HepG2 (cell line): ENCODE measurements around the gene WDFY1. TPM values are rescaled to one million over a fixed set of nuclear protein-coding genes. Genes with fewer than 3 reads are reported as not detected.
A peak's percentile ranks its signal among the peaks of the same experiment; 100 is the strongest.

Experiments used
- KDM3A ChIP-seq: IDR thresholded peaks from 2 replicates; pipeline ENCODE4 v1.6.1; 2018; ENCODE audit warnings: low read depth, missing compliant biosample characterization
- NCOA1 ChIP-seq: sonication (generic); formaldehyde crosslinking; IDR thresholded peaks from 2 replicates; pipeline ENCODE4 v1.9.0; 2021; ENCODE audit warnings: missing genetic modification reagents
- SYNCRIP ChIP-seq: fragments of 200-400 bp; formaldehyde crosslinking; IDR thresholded peaks from 2 replicates; pipeline ENCODE4 v1.6.1; 2018; ENCODE audit warnings: mild to moderate bottlenecking, low read depth, low read length; ENCODE audit not compliant: insufficient read depth
- TBX3 ChIP-seq: fragments of 450-650 bp; IDR thresholded peaks from 2 replicates; pipeline ENCODE4 v1.6.1; 2017; ENCODE audit warnings: antibody characterized with exemption, mild to moderate bottlenecking, inconsistent platforms, borderline replicate concordance
- ZBTB20 ChIP-seq: sonication (generic); formaldehyde crosslinking; IDR thresholded peaks from 2 replicates; pipeline ENCODE4 v1.8.1; 2023; ENCODE audit warnings: missing genetic modification reagents, low read depth, mild to moderate bottlenecking, borderline replicate concordance
- ZMAT3 ChIP-seq: sonication (generic); formaldehyde crosslinking; conservative IDR thresholded peaks from 2 replicates; pipeline ENCODE4 v1.7.0; 2021; ENCODE audit warnings: missing genetic modification reagents
- ZNF124 ChIP-seq: sonication (generic); formaldehyde crosslinking; IDR thresholded peaks from 2 replicates; pipeline ENCODE4 v1.4.0; 2020; ENCODE audit warnings: missing genetic modification reagents
- ZNF225 ChIP-seq: sonication (generic); formaldehyde crosslinking; IDR thresholded peaks from 2 replicates; pipeline ENCODE4 v1.4.0; 2020; ENCODE audit warnings: mild to moderate bottlenecking, missing genetic modification reagents
- ZNF34 ChIP-seq: sonication (generic); formaldehyde crosslinking; IDR thresholded peaks from 2 replicates; pipeline ENCODE4 v1.4.0; 2020; ENCODE audit warnings: mild to moderate bottlenecking, missing genetic modification reagents, borderline replicate concordance
- ZNF562 ChIP-seq: sonication (generic); formaldehyde crosslinking; IDR thresholded peaks from 2 replicates; pipeline ENCODE4 v1.8.0; 2022; ENCODE audit warnings: missing genetic modification reagents, borderline replicate concordance
- ZNF615 ChIP-seq: sonication (generic); formaldehyde crosslinking; IDR thresholded peaks from 2 replicates; pipeline ENCODE4 v1.5.0; 2020; ENCODE audit warnings: mild to moderate bottlenecking, missing genetic modification reagents, borderline replicate concordance
- ZNF749 ChIP-seq: sonication (generic); formaldehyde crosslinking; IDR thresholded peaks from 2 replicates; pipeline ENCODE4 v1.8.0; 2022; ENCODE audit warnings: mild to moderate bottlenecking, missing genetic modification reagents, moderate library complexity, borderline replicate concordance
- ZNF879 ChIP-seq: sonication (generic); formaldehyde crosslinking; IDR thresholded peaks from 2 replicates; pipeline ENCODE4 v1.8.1; 2023; ENCODE audit warnings: missing genetic modification reagents
- ZSCAN21 ChIP-seq: sonication (generic); formaldehyde crosslinking; IDR thresholded peaks from 2 replicates; pipeline ENCODE4 v1.8.0; 2022; ENCODE audit warnings: mild to moderate bottlenecking, missing genetic modification reagents, moderate library complexity, borderline replicate concordance
- polyA plus RNA-seq, 8 experiments: library from polyadenylated mRNA; depleted of rRNA in 3 of 8; stranded (reverse) in 7 of 8; unstranded in 1 of 8; fragments of >200 nt; fragmentation: Illumina TruSeq in 4 of 8; extraction: Trizol in 4 of 8; gene quantifications; 2 replicates each; pipeline versions ENCODE4 v1.2.1 to v1.2.3, GENCODE V29; 2011 to 2016; ENCODE audit warnings: low read depth in 4 of 8, missing spikeins in 1 of 8, mixed read lengths in 1 of 8; ENCODE audit not compliant: insufficient read depth in 1 of 8
- total RNA-seq, 5 experiments: library from RNA; depleted of rRNA; stranded (reverse); fragments of >200 nt; fragmentation: Illumina TruSeq; extraction: Trizol; gene quantifications; 2 replicates each; pipeline ENCODE4 v1.2.3, GENCODE V29; 2016; ENCODE audit warnings: low read depth in 1 of 5
- TF ChIP-seq, protein P1 (sequence below): sonication (generic); formaldehyde crosslinking; IDR thresholded peaks from 2 replicates; pipeline ENCODE4 v1.8.0; 2022; ENCODE audit warnings: missing genetic modification reagents, mild to moderate bottlenecking, inconsistent platforms, borderline replicate concordance
- TF ChIP-seq, protein P2 (sequence below): sonication (generic); formaldehyde crosslinking; IDR thresholded peaks from 2 replicates; pipeline ENCODE4 v1.4.0; 2020; ENCODE audit warnings: missing genetic modification reagents

WDFY1 gene
- total and polyA plus RNA-seq, 2 of the 13 experiments (the other 11 are each of a cell fraction or from before 2014, with no cell fraction given) = 77.0 to 78.4 TPM

DNA sequence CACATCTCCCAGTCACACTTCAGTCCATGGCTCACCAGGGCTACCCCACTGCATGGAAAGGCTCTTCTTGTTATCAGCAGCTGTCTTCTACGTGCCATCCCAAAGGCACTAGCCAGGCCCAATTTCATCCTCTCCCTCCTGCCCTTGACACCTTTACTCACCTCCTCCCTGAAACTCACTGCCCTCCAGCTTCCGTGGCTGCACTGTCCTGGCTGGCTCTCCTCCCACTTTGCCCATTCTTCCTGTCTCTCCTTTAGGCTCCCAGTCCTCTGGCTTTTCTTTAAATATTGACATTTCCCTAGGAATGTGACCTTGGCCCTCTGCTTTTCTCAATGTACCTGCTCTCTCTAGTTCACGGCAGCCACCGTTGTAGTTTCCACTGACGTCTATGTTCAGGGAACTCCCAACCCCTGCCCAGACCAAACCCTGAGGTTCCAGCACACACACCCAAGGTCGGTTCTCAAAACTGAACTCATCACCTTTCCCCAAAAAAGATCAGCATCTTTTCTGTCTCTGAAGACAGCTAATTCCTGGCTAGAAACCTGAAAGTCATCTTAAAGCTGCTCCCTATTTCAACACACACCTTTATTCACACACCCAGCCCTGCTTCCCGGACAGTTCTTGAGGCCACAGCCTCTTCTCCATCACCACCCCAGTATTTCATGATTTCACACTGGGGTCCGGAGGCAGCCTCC is 36.7 kb downstream of the WDFY1 start (continued):
- peak; percentile 78; the same call in 1 of the 2 replicates for TF ChIP-seq TBX3
- TF ChIP-seq ZNF34 (CRISPR knock-in tag) = no peak
- 0 out of 2 replicates have a peak, but pooled peaks have one; percentile 45 for TF ChIP-seq ZSCAN21 (CRISPR knock-in tag)
- peak; percentile 80; the same call in 1 of the 2 replicates for TF ChIP-seq NCOA1 (CRISPR knock-in tag)
- TF ChIP-seq, protein P1, sequence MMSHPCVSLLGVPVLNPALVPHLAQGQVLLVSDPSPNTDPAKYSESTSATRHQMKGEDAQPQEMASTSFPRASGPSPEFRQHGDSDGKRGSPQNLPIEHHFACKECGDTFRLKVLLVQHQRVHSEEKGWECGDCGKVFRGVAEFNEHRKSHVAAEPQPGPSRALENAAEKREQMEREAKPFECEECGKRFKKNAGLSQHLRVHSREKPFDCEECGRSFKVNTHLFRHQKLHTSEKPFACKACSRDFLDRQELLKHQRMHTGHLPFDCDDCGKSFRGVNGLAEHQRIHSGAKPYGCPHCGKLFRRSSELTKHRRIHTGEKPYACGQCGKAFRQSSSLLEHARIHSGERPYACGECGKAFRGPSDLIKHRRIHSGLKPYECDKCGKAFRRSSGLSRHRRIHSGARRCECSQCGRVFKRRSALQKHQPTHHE (CRISPR knock-in tag) = peak; percentile 80; the same call in 1 of the 2 replicates
- TF ChIP-seq ZBTB20 (CRISPR knock-in tag) = peak; percentile 95; the same call in 1 of the 2 replicates
- TF ChIP-seq ZMAT3 = 0 out of 2 replicates have a peak, but pooled peaks have one; percentile 35
- no peak for TF ChIP-seq ZNF225
- TF ChIP-seq SYNCRIP = no peak
- no peak for TF ChIP-seq ZNF879 (CRISPR knock-in tag)
- peak; percentile 67; the same call in 1 of the 2 replicates for TF ChIP-seq ZNF749 (CRISPR knock-in tag)
- peak; percentile 86 for TF ChIP-seq KDM3A
- TF ChIP-seq ZNF562 (CRISPR knock-in tag) = no peak
- TF ChIP-seq, protein P2, sequence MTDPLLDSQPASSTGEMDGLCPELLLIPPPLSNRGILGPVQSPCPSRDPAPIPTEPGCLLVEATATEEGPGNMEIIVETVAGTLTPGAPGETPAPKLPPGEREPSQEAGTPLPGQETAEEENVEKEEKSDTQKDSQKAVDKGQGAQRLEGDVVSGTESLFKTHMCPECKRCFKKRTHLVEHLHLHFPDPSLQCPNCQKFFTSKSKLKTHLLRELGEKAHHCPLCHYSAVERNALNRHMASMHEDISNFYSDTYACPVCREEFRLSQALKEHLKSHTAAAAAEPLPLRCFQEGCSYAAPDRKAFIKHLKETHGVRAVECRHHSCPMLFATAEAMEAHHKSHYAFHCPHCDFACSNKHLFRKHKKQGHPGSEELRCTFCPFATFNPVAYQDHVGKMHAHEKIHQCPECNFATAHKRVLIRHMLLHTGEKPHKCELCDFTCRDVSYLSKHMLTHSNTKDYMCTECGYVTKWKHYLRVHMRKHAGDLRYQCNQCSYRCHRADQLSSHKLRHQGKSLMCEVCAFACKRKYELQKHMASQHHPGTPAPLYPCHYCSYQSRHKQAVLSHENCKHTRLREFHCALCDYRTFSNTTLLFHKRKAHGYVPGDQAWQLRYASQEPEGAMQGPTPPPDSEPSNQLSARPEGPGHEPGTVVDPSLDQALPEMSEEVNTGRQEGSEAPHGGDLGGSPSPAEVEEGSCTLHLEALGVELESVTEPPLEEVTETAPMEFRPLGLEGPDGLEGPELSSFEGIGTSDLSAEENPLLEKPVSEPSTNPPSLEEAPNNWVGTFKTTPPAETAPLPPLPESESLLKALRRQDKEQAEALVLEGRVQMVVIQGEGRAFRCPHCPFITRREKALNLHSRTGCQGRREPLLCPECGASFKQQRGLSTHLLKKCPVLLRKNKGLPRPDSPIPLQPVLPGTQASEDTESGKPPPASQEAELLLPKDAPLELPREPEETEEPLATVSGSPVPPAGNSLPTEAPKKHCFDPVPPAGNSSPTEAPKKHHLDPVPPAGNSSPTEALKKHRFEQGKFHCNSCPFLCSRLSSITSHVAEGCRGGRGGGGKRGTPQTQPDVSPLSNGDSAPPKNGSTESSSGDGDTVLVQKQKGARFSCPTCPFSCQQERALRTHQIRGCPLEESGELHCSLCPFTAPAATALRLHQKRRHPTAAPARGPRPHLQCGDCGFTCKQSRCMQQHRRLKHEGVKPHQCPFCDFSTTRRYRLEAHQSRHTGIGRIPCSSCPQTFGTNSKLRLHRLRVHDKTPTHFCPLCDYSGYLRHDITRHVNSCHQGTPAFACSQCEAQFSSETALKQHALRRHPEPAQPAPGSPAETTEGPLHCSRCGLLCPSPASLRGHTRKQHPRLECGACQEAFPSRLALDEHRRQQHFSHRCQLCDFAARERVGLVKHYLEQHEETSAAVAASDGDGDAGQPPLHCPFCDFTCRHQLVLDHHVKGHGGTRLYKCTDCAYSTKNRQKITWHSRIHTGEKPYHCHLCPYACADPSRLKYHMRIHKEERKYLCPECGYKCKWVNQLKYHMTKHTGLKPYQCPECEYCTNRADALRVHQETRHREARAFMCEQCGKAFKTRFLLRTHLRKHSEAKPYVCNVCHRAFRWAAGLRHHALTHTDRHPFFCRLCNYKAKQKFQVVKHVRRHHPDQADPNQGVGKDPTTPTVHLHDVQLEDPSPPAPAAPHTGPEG (CRISPR knock-in tag) = no peak
- peak; percentile 93 for TF ChIP-seq ZNF124 (CRISPR knock-in tag)
- 0 out of 2 replicates have a peak, but pooled peaks have one; percentile 56 for TF ChIP-seq ZNF615
